GM18505 (cell line): ENCODE measurements around the gene SLIT1.

Experiments used
- ATAC-seq: cut with Tn5 transposase; IDR thresholded peaks from one replicate; pipeline ENCODE4 v1.9.1; 2021; ENCODE audit not compliant: unreplicated experiment
- POLR2A ChIP-seq: IDR thresholded peaks from 4 replicates; pipeline ENCODE4 v1.6.1; 2011; ENCODE audit warnings: borderline replicate concordance; ENCODE audit not compliant: insufficient read depth, insufficient read length; ENCODE audit errors: extremely low read depth

Gene SLIT1

DNA sequence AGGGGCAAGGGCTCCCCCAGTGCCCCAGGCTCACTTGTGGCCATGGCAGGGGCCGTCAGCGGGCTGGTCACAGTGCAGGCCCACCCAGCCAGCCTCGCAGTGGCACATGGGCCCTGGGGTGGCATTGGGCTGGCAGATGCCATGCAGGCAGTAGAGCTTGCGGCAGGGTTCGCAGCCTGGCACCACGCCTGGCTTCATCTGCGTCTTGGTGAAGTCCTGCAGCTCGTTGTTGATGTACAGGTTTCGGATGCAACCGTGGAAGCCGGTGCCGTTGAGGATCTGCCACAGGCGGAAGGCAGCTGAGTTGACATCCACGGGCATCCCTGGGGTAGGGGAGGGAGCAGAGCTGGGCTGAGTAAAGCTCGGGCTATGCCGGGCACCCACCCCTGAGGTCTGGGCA lies 183.1 kb downstream of the SLIT1 start:
- TF ChIP-seq POLR2A, result no peak
- ATAC-seq, result no peak

- TF ChIP-seq POLR2A, result no peak
- ATAC-seq, result no peak
Observed at GRCh38 chr10:97001183-97001991, 184.4 kb downstream of the SLIT1 start.

GRCh38 chr10:97000487-97001182 lies 185.1 kb downstream of the SLIT1 start:
- no peak for ATAC-seq
- TF ChIP-seq POLR2A, result no peak

DNA sequence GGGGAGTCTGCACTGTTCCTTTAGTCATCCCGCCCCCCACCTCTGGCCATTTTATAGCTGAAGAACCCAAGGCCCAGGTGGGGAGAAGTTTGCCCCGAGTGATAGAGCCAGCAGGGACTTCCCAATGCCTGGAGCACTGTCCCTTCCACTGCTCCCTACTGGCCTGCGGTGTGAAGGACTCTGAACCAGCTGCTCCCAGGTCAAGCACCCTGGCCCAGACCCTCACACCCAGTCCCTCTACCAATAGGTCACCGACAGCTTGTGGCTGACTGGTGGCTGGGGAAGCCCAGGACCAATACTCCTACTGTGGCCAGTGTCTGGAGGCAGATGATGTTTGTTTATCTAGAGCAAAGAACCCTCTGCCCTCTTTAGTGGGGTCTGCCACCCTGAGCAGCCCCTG lies 185.8 kb downstream of the SLIT1 start:
- no peak for TF ChIP-seq POLR2A
- ATAC-seq, result no peak

GRCh38 chr10:96999337-96999736 lies 186.4 kb downstream of the SLIT1 start:
- TF ChIP-seq POLR2A, result no peak

DNA sequence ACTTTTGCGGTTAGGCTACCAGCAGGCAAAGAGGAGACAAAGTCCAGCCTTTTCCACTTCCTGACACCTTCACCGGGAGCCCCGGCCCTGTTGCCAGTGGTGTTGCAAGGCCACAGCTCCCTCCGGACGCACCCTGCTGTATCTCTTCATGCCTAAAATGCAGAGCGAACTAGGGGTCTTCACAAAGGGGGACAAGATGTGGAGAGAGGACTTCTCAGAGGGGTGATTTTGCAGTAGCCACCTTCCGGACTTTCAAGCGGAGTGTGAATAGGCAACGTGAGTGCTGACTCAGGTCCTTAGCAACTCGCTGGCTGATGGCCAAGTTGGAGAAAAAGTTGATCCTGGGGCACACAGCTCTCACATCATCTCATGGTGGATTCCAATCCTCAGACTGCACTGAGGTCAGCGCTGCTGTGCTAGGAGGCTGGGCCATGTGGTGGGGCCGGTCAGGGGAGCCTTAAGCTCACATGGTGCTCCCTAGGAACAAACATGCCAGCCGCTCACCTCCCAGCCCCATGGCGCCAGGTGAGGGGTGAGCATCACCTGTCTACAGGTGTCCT lies 187.3 kb downstream of the SLIT1 start:
- no peak for TF ChIP-seq POLR2A
- no peak for ATAC-seq

More at GRCh38 chr10:96999337-96999736, 186.4 kb downstream of the SLIT1 start:
- no peak for ATAC-seq

- no peak for TF ChIP-seq POLR2A
Observed at GRCh38 chr10:96996275-96996965, 189.3 kb downstream of the SLIT1 start.

DNA sequence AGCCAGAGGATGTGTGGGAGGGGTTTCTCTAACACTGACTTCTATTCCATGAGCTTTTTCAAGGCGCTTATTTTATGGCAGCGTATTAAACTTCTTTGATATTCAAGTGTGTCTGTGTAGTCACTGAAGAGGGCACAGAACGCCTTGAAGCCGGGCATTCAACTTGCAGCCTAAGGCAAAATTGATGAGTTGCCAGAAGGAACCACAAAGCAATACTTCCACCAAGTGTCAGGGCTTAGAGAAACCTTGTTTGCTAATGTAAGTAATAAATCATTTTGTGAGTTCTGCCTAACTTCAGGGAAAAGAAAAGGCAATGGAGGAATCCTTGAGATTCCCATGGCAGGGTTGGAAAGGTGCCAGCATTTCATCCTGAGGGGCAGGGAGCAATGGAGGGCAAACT lies 189.9 kb downstream of the SLIT1 start:
- ATAC-seq, result no peak
- no peak for TF ChIP-seq POLR2A

More at GRCh38 chr10:96996275-96996965, 189.3 kb downstream of the SLIT1 start:
- ATAC-seq, result no peak

GRCh38 chr10:96992721-96993120 lies 193.0 kb downstream of the SLIT1 start:
- no peak for TF ChIP-seq POLR2A
- no peak for ATAC-seq

DNA sequence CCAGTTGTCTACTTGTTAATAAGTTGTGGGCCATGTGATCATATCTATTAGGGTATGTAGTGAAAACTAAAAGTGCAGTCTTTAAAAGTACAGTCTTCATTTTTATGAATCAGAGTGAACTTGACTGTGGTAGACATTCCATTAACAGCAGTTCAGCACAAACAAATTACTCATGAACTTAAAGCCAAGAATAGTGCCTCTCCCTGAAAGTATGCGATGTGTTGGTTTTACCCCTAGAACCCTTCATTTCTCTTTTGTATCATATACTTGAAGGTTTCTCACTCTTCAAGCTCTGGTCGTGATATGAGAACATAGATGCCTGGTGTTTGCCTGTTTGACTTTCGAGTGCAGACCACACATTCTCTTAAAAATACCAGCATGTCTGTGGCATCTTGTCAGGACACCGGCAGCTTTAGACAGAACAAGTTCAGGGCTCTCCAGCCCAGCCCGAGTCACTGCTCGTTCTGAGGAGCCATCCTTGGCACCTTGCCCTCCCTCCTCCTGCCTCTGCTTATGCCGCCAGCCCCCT lies 194.4 kb downstream of the SLIT1 start:
- ATAC-seq, result no peak
- no peak for TF ChIP-seq POLR2A

DNA sequence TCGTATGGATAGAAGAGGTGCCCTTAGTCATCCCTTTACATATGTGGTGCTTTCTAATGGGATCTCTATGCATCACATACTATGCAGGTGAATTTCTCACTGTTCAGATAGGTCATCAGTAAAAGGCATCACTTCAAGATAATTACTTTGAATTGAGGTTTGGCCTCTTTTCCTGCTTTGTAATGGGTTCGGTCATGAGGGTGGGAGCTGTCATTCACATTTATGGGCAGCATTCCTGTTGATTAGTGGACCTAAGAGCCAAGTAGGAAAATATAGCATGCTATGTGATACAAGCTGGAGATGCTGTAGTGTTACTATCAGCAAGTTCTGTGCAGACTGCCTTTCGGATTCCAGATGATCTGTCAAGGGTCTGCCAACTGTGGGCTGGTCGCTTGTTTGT lies 197.3 kb downstream of the SLIT1 start:
- no peak for TF ChIP-seq POLR2A
- no peak for ATAC-seq

GRCh38 chr10:96987842-96988175 lies 197.9 kb downstream of the SLIT1 start:
- no peak for ATAC-seq
- TF ChIP-seq POLR2A, result no peak

- TF ChIP-seq POLR2A, result no peak
- ATAC-seq, result no peak
Observed at GRCh38 chr10:96987141-96987841, 198.5 kb downstream of the SLIT1 start.

GRCh38 chr10:96986200-96986856 lies 199.4 kb downstream of the SLIT1 start:
- TF ChIP-seq POLR2A, result no peak
- no peak for ATAC-seq
